ENCODE measurements around the gene S100A4. TPM values are rescaled to one million over a fixed set of nuclear protein-coding genes. Genes with fewer than 3 reads are reported as not detected.
A peak's percentile ranks its signal among the peaks of the same experiment; 100 is the strongest.
"Not testable (repeated sequence)": the region's sequence is repeated elsewhere in the genome, so short reads cannot be mapped to it uniquely, and the experiment has no call there.

S100A4 gene
- total RNA-seq: 76.8 TPM
- 305 TPM for polyA plus RNA-seq
- long read RNA-seq, donor 1, transcript S100A4-204 (3 exons, 600 nt): major isoform, 8 of 8 reads
- long read RNA-seq, donor 1, partial matches to known transcripts: 0 of 8 reads
- long read RNA-seq, donor 1, other reads (novel, unspliced or antisense): 0 of 8 reads
- long read RNA-seq, donor 2, transcript S100A4-206 (2 exons, 755 nt): minor isoform, 8 of 71 reads
- long read RNA-seq, donor 2, transcript S100A4-204 (3 exons, 600 nt): major isoform, 61 of 71 reads
- long read RNA-seq, donor 2, partial matches to known transcripts: 0 of 71 reads
- long read RNA-seq, donor 2, other reads (novel, unspliced or antisense): 0 of 71 reads
- long read RNA-seq, donor 3, transcript S100A4-206 (2 exons, 755 nt): minor isoform, 13 of 106 reads
- long read RNA-seq, donor 3, transcript S100A4-204 (3 exons, 600 nt): major isoform, 89 of 106 reads
- long read RNA-seq, donor 3, partial matches to known transcripts: 0 of 106 reads
- long read RNA-seq, donor 3, other reads (novel, unspliced or antisense): 0 of 106 reads
- long read RNA-seq, donor 4, transcript S100A4-204 (3 exons, 600 nt): major isoform, 33 of 51 reads
- long read RNA-seq, donor 4, transcript S100A4-206 (2 exons, 755 nt): minor isoform, 8 of 51 reads
- long read RNA-seq, donor 4, partial matches to known transcripts: 10 of 51 reads
- long read RNA-seq, donor 4, other reads (novel, unspliced or antisense): 0 of 51 reads
- long read RNA-seq, donor 5, transcript S100A4-206 (2 exons, 755 nt): minor isoform, 17 of 176 reads
- long read RNA-seq, donor 5, transcript S100A4-204 (3 exons, 600 nt): major isoform, 149 of 176 reads
- long read RNA-seq, donor 5, transcript S100A4-203 (3 exons, 573 nt): minor isoform, 7 of 176 reads
- long read RNA-seq, donor 5, partial matches to known transcripts: 0 of 176 reads
- long read RNA-seq, donor 5, other reads (novel, unspliced or antisense): 0 of 176 reads
- long read RNA-seq, donor 6, transcript S100A4-204 (3 exons, 600 nt): major isoform, 36 of 42 reads
- long read RNA-seq, donor 6, transcript S100A4-206 (2 exons, 755 nt): minor isoform, 5 of 42 reads
- long read RNA-seq, donor 6, partial matches to known transcripts: 0 of 42 reads
- long read RNA-seq, donor 6, other reads (novel, unspliced or antisense): 0 of 42 reads
- long read RNA-seq, donor 7, transcript S100A4-204 (3 exons, 600 nt): major isoform, 40 of 50 reads
- long read RNA-seq, donor 7, partial matches to known transcripts: 0 of 50 reads
- long read RNA-seq, donor 7, other reads (novel, unspliced or antisense): 0 of 50 reads
- long read RNA-seq, donor 8, transcript S100A4-204 (3 exons, 600 nt): major isoform, 30 of 35 reads
- long read RNA-seq, donor 8, partial matches to known transcripts: 0 of 35 reads
- long read RNA-seq, donor 8, other reads (novel, unspliced or antisense): 0 of 35 reads
- long read RNA-seq, donor 9, transcript S100A4-204 (3 exons, 600 nt): major isoform, 33 of 39 reads
- long read RNA-seq, donor 9, partial matches to known transcripts: 0 of 39 reads
- long read RNA-seq, donor 9, other reads (novel, unspliced or antisense): 0 of 39 reads
- long read RNA-seq, donor 10, transcript S100A4-206 (2 exons, 755 nt): minor isoform, 8 of 66 reads
- long read RNA-seq, donor 10, transcript S100A4-204 (3 exons, 600 nt): major isoform, 55 of 66 reads
- long read RNA-seq, donor 10, partial matches to known transcripts: 0 of 66 reads
- long read RNA-seq, donor 10, other reads (novel, unspliced or antisense): 0 of 66 reads

DNA sequence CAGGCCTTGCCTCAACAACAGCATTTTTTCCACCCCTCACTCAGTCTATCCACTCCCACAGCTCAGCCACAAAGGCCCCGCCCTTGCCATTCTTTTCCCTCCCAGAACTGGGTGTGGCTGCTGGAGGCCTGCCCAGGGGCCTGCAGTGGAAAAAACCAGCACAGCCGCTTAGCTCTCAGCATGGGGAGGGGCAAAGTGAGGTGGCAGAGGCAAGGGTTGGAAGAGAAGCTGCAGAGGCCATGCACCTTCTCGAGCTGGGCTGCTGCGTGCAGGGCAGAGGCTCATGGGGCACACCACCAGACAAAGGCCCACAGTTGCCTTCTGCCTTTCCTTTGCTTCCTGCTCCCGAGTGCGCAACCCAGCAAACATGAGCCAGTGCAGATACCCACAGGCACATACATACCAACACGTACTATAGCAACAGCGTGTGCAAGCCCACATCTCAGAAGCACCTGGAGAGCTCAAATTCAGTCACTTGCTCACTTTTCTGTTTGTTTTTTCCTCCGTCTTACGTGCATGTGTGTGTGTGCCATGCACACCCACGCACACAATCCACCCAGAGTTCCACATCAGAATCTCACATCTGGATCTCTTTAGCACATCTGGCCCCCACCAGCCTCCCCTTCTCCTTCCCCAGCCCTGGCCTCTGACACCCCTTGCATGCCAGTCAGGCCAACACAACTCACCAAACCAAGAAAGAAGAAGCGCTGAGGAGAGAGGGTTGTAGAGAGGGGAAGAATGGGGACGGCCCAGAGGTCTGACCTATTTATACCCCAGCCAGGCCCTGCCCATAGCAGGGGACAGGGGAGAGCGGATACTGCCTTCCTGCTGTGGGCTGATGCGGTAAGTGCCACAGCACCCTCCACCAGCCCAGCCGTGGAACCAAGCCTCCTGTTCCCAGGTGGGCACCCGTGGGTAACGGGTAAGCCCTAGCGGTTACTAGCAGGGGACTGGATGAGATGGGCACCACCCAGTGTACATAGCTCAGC is at the start of gene S100A4:
S100A4 (minus strand) TSS at position 740 of the 989 bp plus-strand sequence. CDS start 1,012 bp downstream, outside the sequence.
- Histone ChIP-seq H3K9me3 (ENCODE audit: control insufficient read depth in 2 of 2, insufficient read depth in 1 of 2, low read length in 1 of 2) (no peaks in the 10 kb centered on the region), H3K4me3 (ENCODE audit: low read length in 2 of 2) (peak within 1 kb of the TSS; percentile 19 to 22), H3K36me3 (ENCODE audit: control insufficient read depth in 2 of 2, insufficient read depth in 2 of 2, low read length in 1 of 2) (no peaks in the 10 kb centered on the region), H3K4me1 (ENCODE audit: control insufficient read depth in 2 of 2, insufficient read depth in 2 of 2, low read length in 2 of 2) (peaks cover 49 to 97% of the 10 kb centered on the region in 2 donors), H3K27ac (ENCODE audit: low read depth in 1 of 2, low read length in 1 of 2) (peak within 1 kb of the TSS; percentile 95 to 99), H3K27me3 (ENCODE audit: control insufficient read depth in 2 of 2, insufficient read depth in 1 of 2, low read length in 1 of 2) (no peaks in the 10 kb centered on the region)
- DNase-seq (ENCODE audit: low read depth in 6 of 9, low spot score in 9 of 9): peak; percentile 73 to 97 (median 89)
- WGBS: 6% methylated on average over 19 of the region's 19 CpGs

DNA sequence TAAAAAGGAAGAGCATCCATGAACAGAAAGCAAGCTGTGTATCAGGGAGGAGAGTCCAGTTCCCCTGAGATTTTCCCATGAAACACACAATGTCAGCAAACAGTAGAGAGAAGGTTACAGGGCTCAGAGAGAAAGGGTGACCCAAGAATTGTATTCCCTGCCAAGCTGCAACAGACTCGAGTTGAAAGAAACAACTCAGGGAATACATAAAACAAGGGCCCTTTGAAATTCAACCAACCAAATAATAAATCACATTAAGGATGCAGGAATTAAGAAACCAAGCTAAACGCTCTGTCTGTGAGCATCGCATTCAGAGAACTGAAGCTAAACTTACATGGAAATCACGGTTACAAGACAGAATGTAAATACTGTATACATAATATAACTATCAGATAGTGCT is 47.1 kb upstream of the S100A4 start:
- Histone ChIP-seq H3K9me3 (ENCODE audit: control insufficient read depth in 2 of 2, insufficient read depth in 1 of 2, low read length in 1 of 2) (no peaks in the 10 kb centered on the region), H3K4me1 (ENCODE audit: control insufficient read depth in 2 of 2, insufficient read depth in 2 of 2, low read length in 2 of 2) (peaks cover 6 to 12% of the 10 kb centered on the region in 2 donors), H3K4me3 (ENCODE audit: low read length in 2 of 2) (no peak overlapping the region), H3K36me3 (ENCODE audit: control insufficient read depth in 2 of 2, insufficient read depth in 2 of 2, low read length in 1 of 2) (no peaks in the 10 kb centered on the region), H3K27me3 (ENCODE audit: control insufficient read depth in 2 of 2, insufficient read depth in 1 of 2, low read length in 1 of 2) (no peaks in the 10 kb centered on the region), H3K27ac (ENCODE audit: low read depth in 1 of 2, low read length in 1 of 2) (no peak overlapping the region)
- no peak for DNase-seq (ENCODE audit: low read depth in 6 of 9, low spot score in 9 of 9)
- 89% methylated on average over 4 of the region's 4 CpGs for WGBS

DNA sequence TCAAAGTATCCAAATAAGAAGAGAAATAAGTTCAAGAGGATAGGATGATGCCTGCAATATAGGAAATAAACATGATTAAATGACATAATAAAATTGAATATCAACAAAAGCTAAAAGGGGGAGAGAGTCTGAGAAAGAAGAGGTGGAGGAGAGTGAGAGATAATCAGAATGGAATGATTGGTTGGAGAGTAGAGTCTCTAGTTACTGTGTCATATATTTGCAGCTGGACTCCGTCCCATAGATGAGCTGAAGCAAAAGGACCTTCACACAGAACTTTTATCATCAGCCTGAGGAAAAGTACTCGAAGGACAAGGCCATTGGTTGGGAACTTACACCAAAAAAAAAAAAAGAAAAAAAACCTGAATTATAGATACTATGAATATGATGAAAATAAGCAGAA is 42.9 kb upstream of the S100A4 start:
- WGBS: 98% methylated on average over 2 of the region's 2 CpGs
- DNase-seq (ENCODE audit: low read depth in 6 of 9, low spot score in 9 of 9): no peak

DNA sequence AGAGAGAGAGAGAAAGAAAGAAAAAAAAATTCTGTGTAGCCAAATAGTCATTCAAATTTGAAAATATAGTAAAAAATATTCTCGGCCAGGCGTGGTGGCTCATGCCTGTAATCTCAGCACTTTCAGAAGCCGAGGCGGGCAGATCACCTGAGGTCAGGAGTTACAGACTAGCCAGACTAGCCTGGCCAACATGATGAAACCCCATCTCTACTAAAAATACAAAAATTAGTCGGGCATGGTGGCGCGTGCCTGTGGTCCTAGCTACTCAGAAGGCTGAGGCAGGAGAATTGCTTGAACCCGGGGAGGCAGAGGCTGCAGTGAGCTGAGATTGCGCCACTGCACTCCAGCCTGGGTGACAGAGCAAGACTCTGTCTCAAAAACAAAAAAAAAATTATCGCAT is 42.4 kb upstream of the S100A4 start:
- not testable (repeated sequence) for H3K4me3 ChIP-seq (ENCODE audit: low read length in 2 of 2); DNase-seq (ENCODE audit: low read depth in 6 of 9, low spot score in 9 of 9); H3K36me3 ChIP-seq (ENCODE audit: control insufficient read depth in 2 of 2, insufficient read depth in 2 of 2, low read length in 1 of 2); H3K4me1 ChIP-seq (ENCODE audit: control insufficient read depth in 2 of 2, insufficient read depth in 2 of 2, low read length in 2 of 2); H3K27me3 ChIP-seq (ENCODE audit: control insufficient read depth in 2 of 2, insufficient read depth in 1 of 2, low read length in 1 of 2); H3K27ac ChIP-seq (ENCODE audit: low read depth in 1 of 2, low read length in 1 of 2); H3K9me3 ChIP-seq (ENCODE audit: control insufficient read depth in 2 of 2, insufficient read depth in 1 of 2, low read length in 1 of 2)
- 97% methylated on average over 10 of the region's 10 CpGs for WGBS

More for the DNA sequence above, 42.9 kb upstream of the S100A4 start:
- Histone ChIP-seq H3K27ac (ENCODE audit: low read depth in 1 of 2, low read length in 1 of 2) (no peak overlapping the region), H3K27me3 (ENCODE audit: control insufficient read depth in 2 of 2, insufficient read depth in 1 of 2, low read length in 1 of 2) (no peaks in the 10 kb centered on the region), H3K36me3 (ENCODE audit: control insufficient read depth in 2 of 2, insufficient read depth in 2 of 2, low read length in 1 of 2) (no peaks in the 10 kb centered on the region), H3K4me1 (ENCODE audit: control insufficient read depth in 2 of 2, insufficient read depth in 2 of 2, low read length in 2 of 2) (no peaks in the 10 kb centered on the region), H3K4me3 (ENCODE audit: low read length in 2 of 2) (no peak overlapping the region), H3K9me3 (ENCODE audit: control insufficient read depth in 2 of 2, insufficient read depth in 1 of 2, low read length in 1 of 2) (no peaks in the 10 kb centered on the region)

DNA sequence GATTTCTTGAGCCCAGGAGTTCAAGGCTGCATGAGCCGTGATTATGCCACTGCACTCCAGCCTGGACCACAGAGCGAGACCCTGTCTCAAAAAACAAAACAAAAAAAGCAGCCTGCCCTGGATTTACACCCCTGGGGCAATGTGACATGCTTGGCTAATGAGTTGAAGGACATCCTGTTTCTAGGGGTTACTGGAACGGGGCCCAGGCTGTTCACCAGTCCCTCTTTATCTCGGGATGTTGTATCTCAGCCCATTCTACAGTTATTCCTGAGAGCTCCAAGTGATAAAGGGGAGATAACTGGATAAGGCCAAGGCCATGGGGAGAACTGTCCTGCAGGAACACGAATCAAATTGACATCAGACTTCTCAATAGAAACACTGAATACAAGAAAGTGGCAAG is 41.7 kb upstream of the S100A4 start:
- H3K36me3 ChIP-seq (ENCODE audit: control insufficient read depth in 2 of 2, insufficient read depth in 2 of 2, low read length in 1 of 2): no peaks in the 10 kb centered on the region
- no peaks in the 10 kb centered on the region for H3K4me1 ChIP-seq (ENCODE audit: control insufficient read depth in 2 of 2, insufficient read depth in 2 of 2, low read length in 2 of 2)
- DNase-seq (ENCODE audit: low read depth in 6 of 9, low spot score in 9 of 9): no peak
- no peaks in the 10 kb centered on the region for H3K9me3 ChIP-seq (ENCODE audit: control insufficient read depth in 2 of 2, insufficient read depth in 1 of 2, low read length in 1 of 2)
- H3K4me3 ChIP-seq (ENCODE audit: low read length in 2 of 2): no peak overlapping the region
- no peak overlapping the region for H3K27ac ChIP-seq (ENCODE audit: low read depth in 1 of 2, low read length in 1 of 2)
- 90% methylated on average over 5 of the region's 5 CpGs for WGBS
- H3K27me3 ChIP-seq (ENCODE audit: control insufficient read depth in 2 of 2, insufficient read depth in 1 of 2, low read length in 1 of 2): no peaks in the 10 kb centered on the region

DNA sequence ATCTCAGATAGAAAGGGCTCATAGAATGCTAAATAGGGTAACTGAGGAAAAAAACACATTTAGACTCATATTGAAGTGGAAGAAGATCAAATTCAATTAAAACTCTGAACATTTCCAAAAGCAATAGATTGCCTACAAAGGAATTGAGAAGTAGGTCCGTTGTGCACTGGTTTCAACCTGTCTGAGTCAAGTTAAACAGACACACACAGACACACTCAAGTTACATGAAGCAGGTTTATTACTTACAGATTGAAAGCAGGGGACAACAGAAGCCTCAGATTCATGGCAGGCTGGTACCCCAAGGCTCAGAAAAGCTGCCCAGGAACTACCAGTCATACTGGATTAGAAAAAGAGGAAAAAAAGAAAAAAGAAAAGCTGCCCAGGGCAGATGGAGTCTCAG is 40.7 kb upstream of the S100A4 start:
- Histone ChIP-seq H3K36me3 (ENCODE audit: control insufficient read depth in 2 of 2, insufficient read depth in 2 of 2, low read length in 1 of 2) (no peaks in the 10 kb centered on the region), H3K4me3 (ENCODE audit: low read length in 2 of 2) (no peak overlapping the region), H3K9me3 (ENCODE audit: control insufficient read depth in 2 of 2, insufficient read depth in 1 of 2, low read length in 1 of 2) (no peaks in the 10 kb centered on the region), H3K4me1 (ENCODE audit: control insufficient read depth in 2 of 2, insufficient read depth in 2 of 2, low read length in 2 of 2) (no peaks in the 10 kb centered on the region), H3K27ac (ENCODE audit: low read depth in 1 of 2, low read length in 1 of 2) (no peak overlapping the region), H3K27me3 (ENCODE audit: control insufficient read depth in 2 of 2, insufficient read depth in 1 of 2, low read length in 1 of 2) (no peaks in the 10 kb centered on the region)
- 88% methylated on average over 1 of the region's 1 CpG for WGBS
- DNase-seq (ENCODE audit: low read depth in 6 of 9, low spot score in 9 of 9): no peak

DNA sequence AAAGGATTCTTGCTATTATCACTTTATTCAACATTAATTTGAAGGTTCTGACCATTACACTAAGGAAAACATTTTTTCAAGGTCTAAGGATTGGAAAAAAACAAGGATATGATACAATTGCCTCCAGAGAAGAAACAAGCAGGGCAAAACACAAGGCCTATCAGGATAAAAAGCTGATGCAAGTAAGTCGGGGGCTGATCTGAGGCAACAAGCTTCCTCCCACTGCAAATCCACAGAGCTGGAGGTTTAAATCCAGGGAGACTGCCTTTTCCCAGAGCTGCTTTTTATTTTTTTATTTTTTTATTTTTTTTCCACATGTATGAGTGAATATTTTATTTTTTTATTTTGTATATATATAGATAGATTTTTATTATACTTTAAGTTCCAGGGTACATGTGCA is 39.4 kb upstream of the S100A4 start:
- 98% methylated on average over 1 of the region's 1 CpG for WGBS
- Histone ChIP-seq H3K4me1 (ENCODE audit: control insufficient read depth in 2 of 2, insufficient read depth in 2 of 2, low read length in 2 of 2) (no peaks in the 10 kb centered on the region), H3K9me3 (ENCODE audit: control insufficient read depth in 2 of 2, insufficient read depth in 1 of 2, low read length in 1 of 2) (no peaks in the 10 kb centered on the region), H3K36me3 (ENCODE audit: control insufficient read depth in 2 of 2, insufficient read depth in 2 of 2, low read length in 1 of 2) (no peaks in the 10 kb centered on the region), H3K27me3 (ENCODE audit: control insufficient read depth in 2 of 2, insufficient read depth in 1 of 2, low read length in 1 of 2) (no peaks in the 10 kb centered on the region), H3K4me3 (ENCODE audit: low read length in 2 of 2) (no peak overlapping the region), H3K27ac (ENCODE audit: low read depth in 1 of 2, low read length in 1 of 2) (no peak overlapping the region)
- no peak for DNase-seq (ENCODE audit: low read depth in 6 of 9, low spot score in 9 of 9)

Measured in thymus (tissue), 14 donors.